ENCODE measurements around the gene KIRREL3.

DNA sequence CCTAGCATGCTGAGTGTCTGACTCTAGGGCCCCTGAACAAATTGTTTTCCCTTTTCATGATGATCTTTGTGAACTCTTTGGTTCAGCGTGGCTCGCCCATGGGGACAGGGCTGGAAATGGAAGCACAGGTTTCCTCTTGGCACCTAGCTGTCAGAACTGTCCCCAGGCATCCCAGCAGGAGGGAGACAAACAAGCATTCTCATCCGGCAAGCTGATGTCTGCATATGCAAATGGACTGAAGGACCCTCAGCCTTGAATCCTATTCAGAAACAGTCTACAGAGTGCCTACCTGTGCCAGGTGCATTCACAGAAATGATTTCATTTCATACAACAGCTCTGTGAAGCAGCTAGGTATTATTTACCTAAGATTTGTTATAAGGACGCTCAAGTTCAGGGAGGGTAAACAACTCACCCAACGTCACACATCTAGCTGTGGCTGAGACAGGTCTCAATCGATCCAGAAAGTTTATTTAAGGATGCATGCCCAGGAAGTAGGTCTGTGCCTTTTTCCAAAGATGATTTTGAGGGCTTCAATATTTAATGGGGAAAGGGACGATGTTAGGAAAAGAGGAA, 176.4 kb downstream of the KIRREL3 start:
- TF ChIP-seq, protein P1, sequence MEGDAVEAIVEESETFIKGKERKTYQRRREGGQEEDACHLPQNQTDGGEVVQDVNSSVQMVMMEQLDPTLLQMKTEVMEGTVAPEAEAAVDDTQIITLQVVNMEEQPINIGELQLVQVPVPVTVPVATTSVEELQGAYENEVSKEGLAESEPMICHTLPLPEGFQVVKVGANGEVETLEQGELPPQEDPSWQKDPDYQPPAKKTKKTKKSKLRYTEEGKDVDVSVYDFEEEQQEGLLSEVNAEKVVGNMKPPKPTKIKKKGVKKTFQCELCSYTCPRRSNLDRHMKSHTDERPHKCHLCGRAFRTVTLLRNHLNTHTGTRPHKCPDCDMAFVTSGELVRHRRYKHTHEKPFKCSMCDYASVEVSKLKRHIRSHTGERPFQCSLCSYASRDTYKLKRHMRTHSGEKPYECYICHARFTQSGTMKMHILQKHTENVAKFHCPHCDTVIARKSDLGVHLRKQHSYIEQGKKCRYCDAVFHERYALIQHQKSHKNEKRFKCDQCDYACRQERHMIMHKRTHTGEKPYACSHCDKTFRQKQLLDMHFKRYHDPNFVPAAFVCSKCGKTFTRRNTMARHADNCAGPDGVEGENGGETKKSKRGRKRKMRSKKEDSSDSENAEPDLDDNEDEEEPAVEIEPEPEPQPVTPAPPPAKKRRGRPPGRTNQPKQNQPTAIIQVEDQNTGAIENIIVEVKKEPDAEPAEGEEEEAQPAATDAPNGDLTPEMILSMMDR (optimal IDR thresholded peaks at IDR 0.05 in 1 of 3, IDR thresholded peaks at IDR 0.05 in 1 of 3, conservative IDR thresholded peaks at IDR 0.05 in 1 of 3; ENCODE audit: extremely low read depth in 1 of 3, insufficient read depth in 2 of 3, low read length in 3 of 3): no peak
- no peak for TF ChIP-seq EZH2 (IDR thresholded peaks at IDR 0.05; ENCODE audit: low read length)
